Suprapubic skin (tissue), 4 donors: ENCODE data around the gene S100A9. TPM values are rescaled to one million over a fixed set of nuclear protein-coding genes. Genes with fewer than 3 reads are reported as not detected.

Source experiments
- DNase-seq, 2 donors: peaks; one replicate each; pipeline ENCODE4 v3.0.0-alpha.2; 2019; ENCODE audit warnings: low spot score in 2 of 2
- H3K27ac ChIP-seq: fragments of 200-600 bp; sonication (generic); one replicate; pipeline ENCODE4 v1.5.1; 2019
- H3K27me3 ChIP-seq: fragments of 200-600 bp; sonication (generic); one replicate; pipeline ENCODE4 v1.5.1; 2019
- H3K36me3 ChIP-seq: fragments of 200-600 bp; sonication (generic); one replicate; pipeline ENCODE4 v1.5.1; 2019
- H3K4me1 ChIP-seq: fragments of 200-600 bp; sonication (generic); one replicate; pipeline ENCODE4 v1.5.1; 2019
- H3K4me3 ChIP-seq: fragments of 200-600 bp; sonication (generic); one replicate; pipeline ENCODE4 v1.5.1; 2019; ENCODE audit warnings: mild to moderate bottlenecking
- H3K9me3 ChIP-seq: fragments of 200-600 bp; sonication (generic); one replicate; pipeline ENCODE4 v1.5.1; 2019
- CTCF ChIP-seq, 2 donors: fragments of 200-600 bp in 1 of 2; fragments of 450-650 bp in 1 of 2; sonication (generic) in 1 of 2; IDR thresholded peaks; one replicate each; pipeline ENCODE4 v1.5.1; 2016 to 2019; ENCODE audit warnings: antibody characterized with exemption in 2 of 2, mild to moderate bottlenecking in 1 of 2, moderate library complexity in 1 of 2
- EP300 ChIP-seq: sonication (generic); formaldehyde crosslinking; IDR thresholded peaks from one replicate; pipeline ENCODE4 v1.6.1; 2017; ENCODE audit warnings: antibody characterized with exemption
- POLR2A ChIP-seq, 2 donors: fragments of 450-650 bp; IDR thresholded peaks; one replicate each; pipeline ENCODE4 v1.6.1; 2017; ENCODE audit warnings: antibody characterized with exemption in 2 of 2, mild to moderate bottlenecking in 2 of 2, moderate library complexity in 2 of 2
- POLR2AphosphoS5 ChIP-seq, 3 donors: sonication (generic); formaldehyde crosslinking; IDR thresholded peaks; one replicate each; pipeline ENCODE4 v1.6.1; 2017; ENCODE audit warnings: antibody characterized with exemption in 3 of 3
- WGBS: methylation state at CpG from one replicate; pipeline ENCODE4 v1.1.5; 2018; 5-methylcytosine and 5-hydroxymethylcytosine counted together
- total RNA-seq, 4 donors: library from RNA; depleted of rRNA; stranded (reverse); fragments of >200 nt; gene quantifications; one replicate each; pipeline ENCODE4 v1.1.0, GENCODE V29; 2016

Gene S100A9
- total RNA-seq, 4 donors from 2014 or later, result 11.0 to 95.4 (median 51.1) TPM

- TF ChIP-seq POLR2A (IDR thresholded peaks at IDR 0.05) (no peak), CTCF (IDR thresholded peaks at IDR 0.05) (peak; percentile 34 to 62)
- no peaks in the 10 kb centered on the region for H3K36me3 ChIP-seq
- peak in 1 of 2 donors; percentile 73 for DNase-seq
- H3K4me3 ChIP-seq, result no peak overlapping the region
- H3K27ac ChIP-seq, result no peak overlapping the region
- 33% methylated on average over 8 of the region's 10 CpGs for WGBS
- H3K4me1 ChIP-seq, result peaks cover 18% of the 10 kb centered on the region
- H3K27me3 ChIP-seq, result peaks cover 3% of the 10 kb centered on the region
- no peaks in the 10 kb centered on the region for H3K9me3 ChIP-seq
Measured at GRCh38 chr1:153355445-153356071, 2.1 kb upstream of the S100A9 start.

- DNase-seq, result no peak
- H3K4me3 ChIP-seq, result no peak overlapping the region
- no peak overlapping the region for H3K27ac ChIP-seq
- H3K27me3 ChIP-seq, result peaks cover under 1% of the 10 kb centered on the region
- TF ChIP-seq POLR2A (IDR thresholded peaks at IDR 0.05), result no peak
- TF ChIP-seq POLR2AphosphoS5 (IDR thresholded peaks at IDR 0.05), result no peak
- TF ChIP-seq CTCF (IDR thresholded peaks at IDR 0.05), result no peak
- no peak for TF ChIP-seq EP300
- WGBS, result 73% methylated on average over 8 of the region's 8 CpGs
- no peaks in the 10 kb centered on the region for H3K36me3 ChIP-seq
- H3K9me3 ChIP-seq, result no peaks in the 10 kb centered on the region
- H3K4me1 ChIP-seq, result peaks cover 18% of the 10 kb centered on the region
Measured at GRCh38 chr1:153356392-153357075, 1.1 kb upstream of the S100A9 start.

GRCh38 chr1:153357076-153357852 is 390 bp upstream of the S100A9 start:
- Histone ChIP-seq H3K27me3 (no peaks in the 10 kb centered on the region), H3K9me3 (no peaks in the 10 kb centered on the region), H3K4me3 (no peak overlapping the region), H3K27ac (peak overlapping the region; percentile 5), H3K4me1 (peaks cover 18% of the 10 kb centered on the region), H3K36me3 (no peaks in the 10 kb centered on the region)
- WGBS, result 46% methylated on average over 10 of the region's 10 CpGs
- DNase-seq, result peak in 1 of 2 donors; percentile 78
- no peak for TF ChIP-seq CTCF (IDR thresholded peaks at IDR 0.05)
- TF ChIP-seq POLR2A (IDR thresholded peaks at IDR 0.05), result no peak
- no peak for TF ChIP-seq EP300
- no peak for TF ChIP-seq POLR2AphosphoS5 (IDR thresholded peaks at IDR 0.05)

GRCh38 chr1:153358691-153358975 is 979 bp downstream of the S100A9 start:
- H3K4me3 ChIP-seq, result no peak overlapping the region
- DNase-seq, result peak; percentile 45 to 50
- H3K9me3 ChIP-seq, result no peaks in the 10 kb centered on the region
- no peak overlapping the region for H3K27ac ChIP-seq
- H3K36me3 ChIP-seq, result no peaks in the 10 kb centered on the region
- WGBS, result 83% methylated on average over 3 of the region's 3 CpGs
- peaks cover 27% of the 10 kb centered on the region for H3K4me1 ChIP-seq
- no peak for TF ChIP-seq POLR2AphosphoS5 (IDR thresholded peaks at IDR 0.05)
- no peak for TF ChIP-seq POLR2A (IDR thresholded peaks at IDR 0.05)
- TF ChIP-seq CTCF (IDR thresholded peaks at IDR 0.05), result no peak
- no peak for TF ChIP-seq EP300
- no peaks in the 10 kb centered on the region for H3K27me3 ChIP-seq

- peak; percentile 46 to 52 for DNase-seq
- Histone ChIP-seq H3K36me3 (no peaks in the 10 kb centered on the region), H3K27ac (no peak overlapping the region), H3K9me3 (no peaks in the 10 kb centered on the region), H3K4me3 (no peak overlapping the region), H3K4me1 (peaks cover 33% of the 10 kb centered on the region), H3K27me3 (no peaks in the 10 kb centered on the region)
- 95% methylated on average over 6 of the region's 6 CpGs for WGBS
- TF ChIP-seq CTCF (IDR thresholded peaks at IDR 0.05), result no peak
- TF ChIP-seq EP300, result no peak
- TF ChIP-seq POLR2A (IDR thresholded peaks at IDR 0.05), result no peak
- no peak for TF ChIP-seq POLR2AphosphoS5 (IDR thresholded peaks at IDR 0.05)
Measured at GRCh38 chr1:153359241-153359640, 1.6 kb downstream of the S100A9 start.
